Stimulated activated CD4-positive, alpha-beta T cell treated with anti-CD3 and anti-CD28 coated beads, Interleukin-2, amount 100 ng/mL, for 4 hours (primary cell): ENCODE measurements around the gene BID.

Experiments
- DNase-seq: peaks from one replicate; pipeline ENCODE4 v3.0.0-alpha.2; 2020; ENCODE audit warnings: low read depth

Gene BID

DNA sequence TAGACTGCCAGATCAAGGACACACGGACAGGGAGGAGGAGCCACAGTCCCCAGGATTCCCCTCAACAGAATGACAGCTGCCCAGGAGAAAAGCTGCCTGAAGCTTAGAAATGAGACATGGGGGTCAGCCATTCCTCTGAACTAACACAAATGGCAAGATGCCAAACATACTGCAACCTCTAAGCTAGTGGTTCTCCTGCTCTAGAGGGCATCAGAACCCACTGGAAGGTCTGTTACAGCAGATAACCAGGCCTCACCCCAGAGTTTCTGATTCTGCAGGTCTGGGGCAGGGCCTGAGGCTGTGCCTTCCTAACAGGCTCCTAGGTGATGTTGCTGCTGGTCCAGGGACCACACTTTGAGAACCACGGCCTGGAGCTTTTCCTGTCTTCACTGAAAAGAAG, 28.6 kb upstream of the BID start:
- DNase-seq: no peak

DNA sequence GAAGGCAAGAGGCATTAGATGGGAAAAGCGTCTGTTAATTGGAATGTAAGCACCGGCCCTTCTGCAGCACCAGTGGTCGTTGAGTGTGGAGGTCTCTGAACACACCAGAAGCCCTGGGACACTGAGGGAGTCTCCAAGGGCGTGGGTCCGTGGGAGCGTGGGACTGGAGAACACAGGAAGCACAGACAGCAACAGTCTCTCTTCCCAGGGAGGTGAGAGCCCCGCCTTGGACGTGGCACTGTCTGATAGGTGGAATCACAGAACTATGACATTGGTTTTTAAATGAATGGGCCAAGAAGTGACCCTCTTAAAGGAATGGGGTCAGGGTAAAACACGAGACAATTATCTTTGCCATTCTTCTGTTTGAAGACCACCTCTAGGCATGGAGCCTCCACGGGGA, 28.1 kb upstream of the BID start:
- no peak for DNase-seq

DNA sequence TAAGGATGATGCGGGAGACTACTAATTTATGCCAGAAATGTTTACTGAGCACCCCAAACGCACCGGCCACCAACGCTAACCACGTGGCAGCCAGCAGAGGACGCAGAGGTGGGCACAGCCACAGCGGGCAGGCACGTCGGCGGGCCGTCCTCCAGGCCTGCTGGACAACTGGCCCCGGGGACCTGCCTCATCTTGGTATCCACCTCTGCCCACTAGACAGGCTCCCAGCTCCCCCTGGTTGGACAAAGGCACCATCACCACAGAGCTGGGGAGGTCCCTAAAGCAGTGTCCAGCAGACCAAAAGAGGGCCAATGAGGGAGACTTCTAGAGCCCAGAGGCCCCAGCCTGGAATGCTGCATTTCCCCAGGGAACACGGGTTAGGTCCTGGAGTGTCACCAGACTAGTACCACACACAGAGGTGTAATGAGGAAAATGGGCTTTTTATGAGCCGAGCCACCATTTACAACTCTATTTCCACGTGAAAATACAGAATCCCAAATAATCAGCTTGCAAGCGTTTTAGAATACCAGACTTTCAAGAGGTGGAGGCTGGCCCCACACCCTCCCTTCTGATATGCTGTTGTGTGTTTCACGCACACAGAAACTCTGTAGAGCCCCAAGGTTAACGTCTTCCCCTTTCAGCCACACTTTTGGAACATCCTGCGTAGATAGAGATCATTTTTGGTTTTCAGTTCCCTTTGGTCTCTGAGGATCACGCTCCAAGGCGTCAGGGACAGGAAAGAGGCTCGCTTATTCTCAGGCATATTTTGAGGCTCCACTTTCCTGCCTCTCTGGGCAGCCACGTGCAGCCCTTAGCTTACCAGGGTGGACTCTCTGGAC, 23.7 kb upstream of the BID start:
- no peak for DNase-seq

DNA sequence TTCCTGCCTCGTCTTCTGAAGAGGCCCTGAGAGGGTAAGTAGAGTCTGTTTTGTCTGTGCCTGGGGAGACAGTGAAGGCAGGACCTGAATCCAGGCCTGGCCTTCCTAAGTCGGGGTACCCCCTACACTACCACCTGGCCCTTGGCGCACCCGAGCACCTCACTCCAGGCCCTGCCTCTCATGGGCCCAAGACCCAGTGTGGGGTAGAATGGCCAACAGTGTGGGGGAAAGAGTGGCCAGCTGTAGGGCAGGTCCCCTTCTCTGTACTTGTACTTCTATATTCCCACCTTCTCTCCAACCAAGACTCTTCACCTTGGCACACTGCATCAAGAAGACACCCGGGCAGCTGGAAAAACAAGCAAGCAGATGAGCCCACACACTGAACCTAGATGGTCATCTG, 22.4 kb upstream of the BID start:
- no peak for DNase-seq

DNA sequence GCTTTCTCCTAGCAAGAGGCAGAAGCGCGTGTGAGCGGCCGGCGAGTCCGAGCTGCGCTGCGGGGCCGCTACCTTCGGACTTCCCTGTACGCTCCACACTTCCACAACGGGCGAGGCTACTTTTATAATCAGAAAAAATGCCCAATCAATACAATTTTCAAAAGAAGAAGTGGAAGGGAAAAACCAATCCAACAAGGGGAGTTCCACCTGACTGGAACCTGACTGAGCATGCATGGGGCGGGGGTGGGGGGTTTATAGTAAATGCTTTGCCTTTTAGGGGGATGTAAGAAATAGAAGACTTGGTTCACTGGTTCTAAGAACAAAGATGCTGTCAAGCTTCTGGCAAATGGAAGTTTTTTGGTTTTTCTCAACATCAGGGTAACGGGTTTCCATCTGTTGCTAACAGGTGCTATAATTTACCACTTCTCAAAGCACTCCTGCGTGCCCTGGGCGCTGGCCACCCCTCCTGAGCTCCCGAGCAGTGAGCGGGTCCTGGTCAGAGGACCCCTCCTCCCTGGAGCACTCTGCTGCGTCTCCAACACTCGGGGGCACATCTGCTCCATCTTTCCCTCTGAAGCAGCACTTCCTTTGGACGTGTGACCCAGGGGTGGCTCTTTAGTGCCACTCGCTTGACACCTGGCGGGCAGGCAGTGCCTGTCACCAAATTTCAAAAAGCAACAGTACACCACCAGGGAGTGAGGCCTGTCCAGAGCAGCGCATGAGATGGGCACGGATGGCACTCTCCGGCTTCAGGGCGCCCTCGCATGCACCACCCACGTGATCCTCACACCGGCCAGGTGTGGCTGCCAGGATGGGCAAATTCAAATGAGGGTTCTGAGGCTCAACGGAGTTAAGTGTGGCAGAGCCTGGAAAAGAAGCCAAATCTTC, 21.6 kb upstream of the BID start:
- no peak for DNase-seq

DNA sequence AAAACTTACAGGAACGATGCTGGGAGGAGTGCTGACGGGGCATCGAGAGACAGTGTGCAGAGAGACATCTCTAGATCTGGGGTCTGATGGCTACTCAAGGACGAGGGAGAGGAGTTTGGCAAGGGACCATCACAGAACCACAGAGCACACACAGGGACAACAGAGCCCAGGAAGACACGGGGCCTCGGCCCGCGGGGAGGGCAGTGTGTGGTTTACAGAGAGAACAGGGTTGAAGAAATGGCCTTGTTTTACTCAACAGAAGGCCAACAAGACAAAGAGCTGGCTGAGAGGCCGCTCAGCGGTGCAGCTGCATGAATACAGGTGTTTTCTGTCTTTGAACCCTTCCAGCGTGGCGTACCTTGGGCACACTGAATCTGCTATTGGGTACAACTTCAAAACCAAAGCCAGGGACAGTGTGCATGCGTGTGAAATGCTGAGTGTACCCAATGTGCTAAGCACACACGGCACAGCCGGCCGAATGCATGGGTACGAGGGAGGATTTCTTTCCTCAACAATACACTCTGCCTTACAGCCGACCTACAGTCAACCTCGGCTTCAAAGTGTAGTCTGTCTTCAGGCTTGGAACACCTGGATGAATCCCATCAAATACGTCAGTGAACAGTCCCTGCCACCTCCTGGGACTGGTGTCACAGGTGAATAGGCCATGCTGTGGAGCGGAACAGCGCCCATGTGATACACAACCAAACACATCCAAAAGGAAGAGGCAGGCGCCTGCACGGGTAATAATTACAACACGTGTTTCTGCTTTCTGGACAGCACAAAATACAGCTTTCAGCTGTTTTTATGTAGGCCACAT, 20.7 kb upstream of the BID start:
- no peak for DNase-seq

DNA sequence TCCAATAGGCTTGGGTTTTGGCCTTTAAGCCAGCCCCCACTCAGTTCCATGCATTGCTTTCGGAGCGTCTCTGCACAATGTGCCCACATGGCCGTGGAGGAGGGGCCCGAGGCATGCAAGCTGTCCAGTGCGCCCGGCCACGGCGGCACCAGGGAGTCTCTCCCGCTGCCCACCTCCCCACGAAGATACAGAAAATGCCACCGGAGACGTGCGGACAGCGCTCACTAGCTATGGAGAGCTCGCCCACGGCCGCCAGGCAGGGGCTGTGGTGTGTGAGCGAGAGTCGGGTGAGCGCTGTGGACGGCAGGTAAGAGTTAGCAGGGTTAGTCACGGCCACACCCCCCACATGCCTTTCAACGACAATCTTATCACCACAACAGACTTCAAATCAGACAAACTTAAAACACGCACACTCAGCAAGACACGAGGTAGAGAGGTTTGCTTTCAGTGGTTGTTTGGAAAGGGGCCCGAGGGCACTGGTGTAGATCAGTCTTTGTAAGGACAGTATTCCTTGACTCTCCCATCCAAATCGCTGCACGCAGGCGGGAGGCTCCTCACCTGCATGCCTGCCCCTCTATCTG, 18.7 kb upstream of the BID start:
- DNase-seq: no peak

DNA sequence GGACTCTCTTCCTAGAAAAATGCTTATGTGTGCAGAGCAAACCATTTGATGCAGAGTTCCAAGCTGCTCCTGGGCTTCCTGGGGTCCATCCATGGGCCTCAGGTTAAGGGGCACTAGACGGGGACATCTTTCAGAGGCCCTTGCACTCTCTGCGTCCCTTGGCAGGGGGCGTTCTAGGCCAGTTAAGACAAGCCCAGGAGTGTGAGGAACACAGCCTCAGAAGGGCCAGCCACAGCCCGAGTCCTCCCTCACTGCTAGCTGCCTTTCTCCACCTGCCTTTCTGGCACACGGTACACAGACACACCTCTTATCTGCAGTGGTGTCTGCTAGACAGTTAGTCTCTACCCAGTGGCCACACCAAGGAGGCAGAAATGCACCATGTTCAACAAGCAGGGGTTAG, 18.0 kb upstream of the BID start:
- DNase-seq: no peak

DNA sequence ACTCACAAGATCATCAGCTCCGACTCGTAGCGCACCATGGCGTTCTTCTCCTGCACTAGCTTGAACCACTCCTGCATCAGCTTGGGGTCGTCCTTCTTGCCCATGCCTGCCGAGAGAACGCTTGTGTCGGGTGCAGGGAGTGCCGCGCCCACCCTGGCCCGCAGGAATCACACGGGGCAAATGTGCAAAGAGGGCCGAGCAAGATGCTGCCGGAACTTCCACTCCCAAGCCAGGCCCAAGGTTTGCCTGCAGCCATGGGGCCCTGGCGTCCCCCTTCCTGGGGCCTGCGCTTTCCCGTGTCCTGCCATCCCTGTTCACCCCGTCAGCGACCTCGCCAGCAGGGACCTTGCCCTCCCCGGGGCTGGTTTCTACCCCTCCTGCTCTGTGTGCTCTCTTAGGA, 16.9 kb upstream of the BID start:
- DNase-seq: no peak

DNA sequence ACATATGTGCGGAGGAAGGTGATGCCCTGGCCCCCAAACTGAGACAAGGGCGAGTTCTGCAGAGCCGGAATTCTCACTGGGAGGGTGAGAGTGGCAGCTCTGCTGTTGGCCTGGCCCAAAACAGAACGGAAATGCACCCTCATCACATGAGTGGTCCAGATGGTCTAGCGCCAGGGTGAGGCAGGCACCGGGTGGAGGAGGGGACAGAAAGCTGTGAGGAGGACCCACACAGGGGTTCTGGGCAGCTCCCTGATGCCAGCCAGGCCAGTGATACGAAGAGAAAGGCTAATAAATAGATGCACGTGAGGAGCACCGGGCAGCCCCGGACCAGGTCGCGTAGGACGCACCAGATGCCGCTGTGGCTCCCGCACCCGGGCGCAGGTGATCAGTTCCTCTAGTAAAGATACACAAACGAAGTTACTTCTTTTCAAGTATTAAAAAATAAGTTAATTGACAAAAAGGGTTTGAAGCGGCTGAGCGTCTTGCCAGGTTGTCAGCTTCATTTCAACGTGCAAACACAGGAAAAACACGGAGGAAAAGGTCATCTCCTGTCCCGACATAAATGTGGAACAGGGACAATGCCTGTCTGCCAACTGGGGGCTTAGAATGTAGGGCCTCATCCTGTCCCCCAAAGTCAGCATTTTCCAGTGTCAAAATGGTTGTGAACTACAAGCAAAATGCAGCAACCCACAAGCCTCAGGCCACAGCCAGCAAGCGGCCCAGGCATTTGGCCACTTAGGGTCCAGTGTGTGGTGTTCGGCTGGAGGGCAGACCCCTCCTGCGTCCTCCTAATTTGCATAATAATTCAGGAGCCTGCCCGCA, 15.3 kb upstream of the BID start:
- no peak for DNase-seq

DNA sequence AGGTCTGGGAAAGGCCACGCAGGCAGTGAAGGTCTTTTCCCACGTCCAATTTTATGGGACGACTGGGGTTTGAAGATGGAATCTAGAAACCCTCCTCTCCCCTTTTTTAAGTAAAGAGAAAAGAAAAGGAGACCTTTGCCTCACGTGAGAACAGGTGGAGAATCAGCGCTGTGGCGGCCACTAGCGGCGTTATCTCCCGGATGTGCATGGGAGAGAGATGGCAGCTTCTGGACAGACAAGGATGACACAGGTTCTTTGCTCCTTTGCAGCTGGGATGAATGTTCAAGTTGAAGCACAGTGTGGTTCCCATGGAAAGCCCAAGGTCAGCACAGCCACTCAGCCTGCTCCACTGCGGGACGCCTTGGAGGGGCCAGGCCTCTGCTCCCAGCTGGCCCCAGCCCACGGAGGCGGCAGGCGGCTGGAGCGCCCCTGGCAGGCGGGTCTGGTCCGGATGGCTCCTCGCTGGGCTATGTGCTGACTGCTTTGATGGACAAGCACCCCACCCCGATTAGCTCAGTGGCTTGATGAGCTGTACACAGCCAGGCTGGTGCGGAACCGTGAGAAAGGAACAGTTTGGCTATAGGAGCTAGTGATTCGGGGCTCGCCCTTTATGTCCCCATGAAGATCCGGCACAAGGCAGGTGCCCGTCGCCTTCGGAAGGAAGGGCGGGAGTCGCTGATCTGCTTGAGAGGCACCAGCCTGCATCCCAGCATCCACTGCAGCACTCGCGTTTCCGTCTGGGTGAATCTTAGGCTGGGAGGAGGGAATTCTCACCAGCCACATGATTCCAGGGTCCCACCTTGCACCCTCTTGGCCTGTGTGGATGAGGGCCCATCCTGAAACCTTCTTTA, 14.5 kb upstream of the BID start:
- DNase-seq: no peak

DNA sequence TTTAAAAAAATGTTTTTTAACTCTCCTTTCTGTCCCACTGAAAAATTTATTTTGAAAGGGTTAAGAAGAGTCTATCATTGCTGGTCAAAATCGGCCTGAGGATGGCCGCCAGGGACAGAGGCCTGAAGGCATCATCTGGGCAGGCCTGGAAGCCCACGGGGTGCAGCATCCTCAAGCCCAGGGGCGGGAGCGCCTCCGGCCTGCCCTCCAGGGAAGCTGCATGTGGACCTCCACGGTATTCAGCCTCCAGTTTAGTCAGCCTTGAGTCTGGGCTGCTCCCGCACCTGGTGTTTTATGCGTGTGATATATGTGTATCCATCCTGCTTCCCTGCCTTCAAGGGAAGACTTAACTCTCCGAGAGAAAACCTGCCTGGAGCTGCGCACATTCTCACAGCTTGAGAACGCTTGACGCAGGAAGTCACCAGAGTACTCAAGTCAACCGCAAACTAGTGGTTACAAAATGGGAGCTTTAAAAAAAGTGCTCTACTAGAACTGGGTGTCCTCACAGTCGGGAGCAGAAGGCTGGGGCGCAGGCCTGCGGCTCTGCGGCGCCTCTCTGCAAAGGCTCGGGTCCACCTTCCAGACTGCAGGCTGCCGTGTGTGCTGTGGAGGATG, 13.6 kb upstream of the BID start:
- no peak for DNase-seq

DNA sequence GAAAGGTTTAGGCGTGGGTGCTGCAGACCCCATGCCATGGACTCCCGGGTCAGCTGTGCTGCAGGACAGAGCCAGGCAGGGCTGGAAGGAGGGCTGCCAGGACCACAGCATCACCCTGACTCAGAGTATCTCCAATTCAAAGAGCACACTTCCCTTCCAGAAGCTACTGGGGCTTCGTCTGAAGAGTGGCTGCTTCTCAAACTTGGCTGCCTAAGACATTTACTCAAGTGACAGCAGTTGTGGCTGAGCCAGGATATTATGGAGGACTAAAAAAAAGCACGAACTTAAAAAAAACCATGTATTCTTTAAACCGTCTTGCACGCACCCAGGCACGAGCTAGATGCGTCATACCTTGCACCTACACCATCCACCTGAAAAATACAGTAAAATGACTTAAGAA, 13.0 kb upstream of the BID start:
- no peak for DNase-seq

DNA sequence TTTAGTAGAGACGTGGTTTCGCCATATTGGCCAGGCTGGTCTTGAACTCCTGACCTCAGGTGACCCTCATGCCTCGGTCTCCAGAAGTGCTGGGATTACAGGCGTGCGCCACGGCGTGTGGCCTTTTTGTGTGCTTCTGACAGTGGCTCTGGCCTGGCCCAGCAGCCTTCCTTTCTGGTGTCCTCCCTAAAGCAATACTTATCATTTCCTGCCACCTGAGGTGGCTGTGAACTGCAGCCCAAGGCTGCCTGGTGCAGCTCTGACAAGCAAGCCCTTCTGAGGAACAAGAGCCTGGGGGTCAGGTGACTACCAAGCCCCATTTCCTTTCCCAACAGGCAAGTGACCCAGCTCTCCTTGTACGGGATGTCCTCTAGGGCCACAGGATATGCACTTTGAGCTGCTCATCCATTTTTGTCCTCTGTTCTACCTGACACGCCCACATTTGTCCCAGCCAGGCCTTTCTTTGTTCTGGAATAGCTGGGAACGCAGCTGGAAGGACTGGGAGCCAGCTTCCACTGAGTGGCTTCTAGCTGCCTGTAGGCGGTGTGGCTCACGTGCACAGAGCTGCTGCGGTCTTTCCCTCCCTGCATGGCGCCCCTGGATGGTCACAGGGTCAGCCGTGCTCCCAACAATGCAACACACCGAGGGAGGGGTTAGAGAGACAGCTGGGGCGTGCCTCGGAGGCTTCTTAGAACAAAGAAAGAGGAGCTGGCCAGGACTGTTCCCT, 12.3 kb upstream of the BID start:
- DNase-seq: no peak

DNA sequence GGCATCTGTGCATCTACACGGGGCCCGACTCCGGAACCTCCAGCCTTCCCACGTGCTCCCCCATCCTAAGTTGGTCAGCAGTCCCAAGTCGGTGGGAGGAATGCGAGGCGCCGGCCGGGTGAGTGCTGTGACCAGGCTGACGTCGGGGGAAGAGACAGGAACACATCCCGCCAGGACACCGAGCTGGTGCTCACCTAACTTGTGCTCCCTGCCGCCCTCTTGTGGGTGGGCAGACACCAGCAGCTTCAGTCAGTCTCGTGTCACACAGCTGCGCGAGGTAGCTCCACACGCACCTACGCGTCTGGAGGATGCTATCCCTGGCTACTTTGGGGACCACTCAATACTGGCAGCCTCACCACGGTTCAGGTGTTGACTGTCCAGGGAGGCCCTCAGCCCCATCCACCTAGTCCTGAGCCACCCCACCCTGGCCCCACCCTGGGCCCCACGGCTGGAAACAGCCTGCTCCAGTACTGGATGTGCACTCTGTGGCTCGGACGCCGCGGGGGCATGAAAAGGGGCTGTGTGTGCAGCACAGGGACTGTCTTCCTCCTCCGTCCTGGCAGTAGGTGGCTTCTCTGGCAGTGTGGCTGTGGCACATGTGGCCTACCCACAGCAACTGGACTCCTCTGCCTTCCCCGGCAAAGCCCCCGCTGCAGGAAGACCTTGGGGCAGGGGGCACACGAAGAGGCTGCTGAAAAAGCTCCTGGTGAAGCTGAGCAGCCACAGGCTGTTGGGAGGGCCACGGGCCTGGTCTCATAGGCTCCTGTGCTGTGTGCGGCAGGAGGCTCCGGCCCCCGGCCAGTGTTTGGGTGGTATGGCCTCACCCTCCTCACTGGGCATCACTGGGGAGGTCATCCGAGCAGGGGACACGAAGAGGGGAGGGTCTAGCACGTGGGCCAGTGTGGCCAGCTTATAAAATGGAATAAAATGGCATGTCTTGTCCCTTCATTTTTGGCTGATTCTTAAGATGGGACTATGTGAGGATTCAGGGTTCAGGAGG, 11.2 kb upstream of the BID start:
- DNase-seq: peak; percentile 60

DNA sequence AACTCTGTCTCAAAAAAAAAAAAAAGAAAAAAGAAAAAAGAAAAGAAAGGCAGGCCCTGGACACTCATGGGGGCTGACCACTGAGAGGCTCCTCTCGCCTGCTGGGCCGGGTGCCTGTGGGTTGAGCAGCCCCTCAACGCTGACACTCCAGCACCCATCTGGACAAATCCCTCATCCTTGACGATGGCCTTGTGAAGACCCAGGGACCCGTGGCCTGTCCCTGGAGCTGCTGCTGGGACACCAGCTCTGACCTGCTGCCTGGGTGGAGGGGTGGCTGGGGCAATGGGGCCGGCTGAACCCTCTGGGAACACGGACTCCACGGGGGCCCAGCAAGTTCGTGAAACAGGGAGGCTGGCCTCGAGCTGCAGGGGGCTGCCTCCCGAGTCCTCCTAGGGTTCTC, 10.5 kb upstream of the BID start:
- no peak for DNase-seq

DNA sequence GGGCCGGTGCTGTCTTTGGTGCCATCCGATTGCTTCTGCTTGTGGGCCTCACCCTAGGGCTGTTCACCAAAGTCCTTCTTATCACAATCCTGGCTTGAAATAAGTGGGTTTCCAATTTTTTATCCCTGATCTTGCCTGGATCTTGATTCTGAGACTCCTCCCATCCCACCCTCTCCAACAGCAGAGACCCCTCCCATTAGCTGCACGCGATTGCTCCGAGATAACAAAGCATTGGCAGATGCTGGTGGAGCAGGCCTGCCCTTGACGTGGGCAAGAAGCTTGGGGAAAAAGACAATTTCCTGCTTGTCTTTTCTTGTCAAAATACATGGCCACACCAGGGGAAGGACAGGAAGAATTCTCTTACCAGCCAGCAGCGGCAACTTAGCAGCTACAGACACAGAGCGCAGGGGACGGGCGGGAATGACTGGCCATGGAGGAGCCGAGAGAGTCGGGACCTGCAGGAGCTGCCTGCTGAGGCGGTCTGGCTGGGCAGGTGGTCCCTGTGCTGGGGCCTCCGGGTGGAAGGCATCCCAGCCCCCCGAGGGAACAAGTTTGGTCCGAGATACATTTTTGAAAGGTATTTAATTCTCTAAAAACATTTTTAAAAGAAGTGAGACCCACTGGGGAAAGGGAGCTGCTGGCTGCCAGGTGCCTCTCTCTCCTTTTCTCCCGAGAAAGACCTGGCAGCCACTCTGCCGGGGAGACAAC, 9.7 kb upstream of the BID start:
- no peak for DNase-seq
